DND-41 (cell line): ENCODE data around the gene ANKRD29.
A peak's percentile ranks its signal among the peaks of the same experiment; 100 is the strongest.

Source experiments
- ATAC-seq: fragments of 200-7000 bp; cut with Tn5 transposase; 3 replicates; pipeline ENCODE4 v1.9.1; 2021; ENCODE audit warnings: low read depth; ENCODE audit not compliant: insufficient read depth
- DNase-seq: peaks from one replicate; pipeline ENCODE4 v3.0.0-alpha.2; 2020
- H2AFZ ChIP-seq: 2 replicates; pipeline ENCODE4 v1.6.0; 2012; ENCODE audit warnings: low read depth, low read length
- H3K27ac ChIP-seq: 2 replicates; pipeline ENCODE4 v1.5.1; 2012; ENCODE audit warnings: low read length, inconsistent platforms
- H3K27me3 ChIP-seq: fragments of 200-600 bp; sonication (generic); 2 replicates; pipeline ENCODE4 v1.6.0; 2012; ENCODE audit warnings: low read length, mild to moderate bottlenecking, inconsistent platforms; ENCODE audit not compliant: insufficient read depth, poor library complexity
- H3K36me3 ChIP-seq: 2 replicates; pipeline ENCODE4 v1.5.1; 2012; ENCODE audit warnings: low read length, inconsistent platforms; ENCODE audit not compliant: insufficient read depth
- H3K4me1 ChIP-seq: 2 replicates; pipeline ENCODE4 v1.5.1; 2012; ENCODE audit warnings: mild to moderate bottlenecking, low read length; ENCODE audit not compliant: insufficient read depth
- H3K4me2 ChIP-seq: 2 replicates; pipeline ENCODE4 v1.6.0; 2012; ENCODE audit warnings: mild to moderate bottlenecking, moderate library complexity, low read length, inconsistent platforms; ENCODE audit not compliant: insufficient read depth
- H3K4me3 ChIP-seq, 2 experiments: fragments of 200-600 bp in 1 of 2; shearing (Covaris generic) in 1 of 2; 2 replicates each; pipeline ENCODE4 v1.5.1; 2012 to 2016; ENCODE audit warnings: inconsistent platforms in 2 of 2, low read length in 2 of 2, mild to moderate bottlenecking in 2 of 2, low read depth in 1 of 2, moderate library complexity in 1 of 2
- H3K79me2 ChIP-seq: 2 replicates; pipeline ENCODE4 v1.6.0; 2012; ENCODE audit warnings: low read length, inconsistent platforms; ENCODE audit not compliant: insufficient read depth
- H3K9ac ChIP-seq: 2 replicates; pipeline ENCODE4 v1.6.0; 2012; ENCODE audit warnings: low read depth, mild to moderate bottlenecking, inconsistent platforms, low read length, moderate library complexity
- H3K9me3 ChIP-seq: 2 replicates; pipeline ENCODE4 v1.5.1; 2012; ENCODE audit warnings: low read length, moderate library complexity, mild to moderate bottlenecking, inconsistent platforms; ENCODE audit not compliant: insufficient read depth, severe bottlenecking
- H4K20me1 ChIP-seq: 2 replicates; pipeline ENCODE4 v1.6.0; 2012; ENCODE audit warnings: low read length; ENCODE audit not compliant: insufficient read depth
- EZH2 ChIP-seq: IDR thresholded peaks from 3 replicates; pipeline ENCODE4 v1.6.1; 2012; ENCODE audit warnings: borderline replicate concordance, low read depth, mild to moderate bottlenecking, moderate library complexity, low read length, inconsistent platforms; ENCODE audit not compliant: severe bottlenecking
- TF ChIP-seq, protein P1 (sequence below): IDR thresholded peaks from 2 replicates; pipeline ENCODE4 v1.5.1; 2012; ENCODE audit warnings: borderline replicate concordance, low read length, moderate library complexity, mild to moderate bottlenecking; ENCODE audit not compliant: poor library complexity, severe bottlenecking; ENCODE audit errors: extremely low read depth

ANKRD29 gene

GRCh38 chr18:23583071-23583865, 79.4 kb downstream of the ANKRD29 start:
- H3K4me2 ChIP-seq: peak overlapping the region; percentile 90; the same call in 1 of the 2 replicates
- no peak overlapping the region for H3K9ac ChIP-seq
- ATAC-seq: no peak

GRCh38 chr18:23580677-23581367, 81.9 kb downstream of the ANKRD29 start:
- Histone ChIP-seq H4K20me1 (peaks cover 9% of the 10 kb centered on the region; the same call in 1 of the 2 replicates), H3K79me2 (peaks cover 73% of the 10 kb centered on the region), H3K9me3 (no peaks in the 10 kb centered on the region), H3K36me3 (peaks cover 17% of the 10 kb centered on the region), H3K27me3 (no peaks in the 10 kb centered on the region), H2AFZ (no peak overlapping the region), H3K4me3 (no peak overlapping the region), H3K4me1 (peaks cover 40% of the 10 kb centered on the region), H3K27ac (no peak overlapping the region), H3K4me2 (no peak overlapping the region), H3K9ac (no peak overlapping the region)
- DNase-seq (no peak), ATAC-seq (no peak)
- TF ChIP-seq, protein P1, sequence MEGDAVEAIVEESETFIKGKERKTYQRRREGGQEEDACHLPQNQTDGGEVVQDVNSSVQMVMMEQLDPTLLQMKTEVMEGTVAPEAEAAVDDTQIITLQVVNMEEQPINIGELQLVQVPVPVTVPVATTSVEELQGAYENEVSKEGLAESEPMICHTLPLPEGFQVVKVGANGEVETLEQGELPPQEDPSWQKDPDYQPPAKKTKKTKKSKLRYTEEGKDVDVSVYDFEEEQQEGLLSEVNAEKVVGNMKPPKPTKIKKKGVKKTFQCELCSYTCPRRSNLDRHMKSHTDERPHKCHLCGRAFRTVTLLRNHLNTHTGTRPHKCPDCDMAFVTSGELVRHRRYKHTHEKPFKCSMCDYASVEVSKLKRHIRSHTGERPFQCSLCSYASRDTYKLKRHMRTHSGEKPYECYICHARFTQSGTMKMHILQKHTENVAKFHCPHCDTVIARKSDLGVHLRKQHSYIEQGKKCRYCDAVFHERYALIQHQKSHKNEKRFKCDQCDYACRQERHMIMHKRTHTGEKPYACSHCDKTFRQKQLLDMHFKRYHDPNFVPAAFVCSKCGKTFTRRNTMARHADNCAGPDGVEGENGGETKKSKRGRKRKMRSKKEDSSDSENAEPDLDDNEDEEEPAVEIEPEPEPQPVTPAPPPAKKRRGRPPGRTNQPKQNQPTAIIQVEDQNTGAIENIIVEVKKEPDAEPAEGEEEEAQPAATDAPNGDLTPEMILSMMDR: no peak
- TF ChIP-seq EZH2: no peak

More at GRCh38 chr18:23583071-23583865, 79.4 kb downstream of the ANKRD29 start:
- DNase-seq: no peak
- TF ChIP-seq EZH2: no peak
- TF ChIP-seq, protein P1: no peak
- H4K20me1 ChIP-seq: peaks cover 12% of the 10 kb centered on the region; the same call in 1 of the 2 replicates
- H3K4me3 ChIP-seq: no peak overlapping the region
- no peak overlapping the region for H3K27ac ChIP-seq
- H3K9me3 ChIP-seq: no peaks in the 10 kb centered on the region
- H3K79me2 ChIP-seq: peaks cover 74% of the 10 kb centered on the region
- H2AFZ ChIP-seq: no peak overlapping the region
- H3K36me3 ChIP-seq: peaks cover 11% of the 10 kb centered on the region
- peaks cover 48% of the 10 kb centered on the region for H3K4me1 ChIP-seq
- H3K27me3 ChIP-seq: no peaks in the 10 kb centered on the region

DNA sequence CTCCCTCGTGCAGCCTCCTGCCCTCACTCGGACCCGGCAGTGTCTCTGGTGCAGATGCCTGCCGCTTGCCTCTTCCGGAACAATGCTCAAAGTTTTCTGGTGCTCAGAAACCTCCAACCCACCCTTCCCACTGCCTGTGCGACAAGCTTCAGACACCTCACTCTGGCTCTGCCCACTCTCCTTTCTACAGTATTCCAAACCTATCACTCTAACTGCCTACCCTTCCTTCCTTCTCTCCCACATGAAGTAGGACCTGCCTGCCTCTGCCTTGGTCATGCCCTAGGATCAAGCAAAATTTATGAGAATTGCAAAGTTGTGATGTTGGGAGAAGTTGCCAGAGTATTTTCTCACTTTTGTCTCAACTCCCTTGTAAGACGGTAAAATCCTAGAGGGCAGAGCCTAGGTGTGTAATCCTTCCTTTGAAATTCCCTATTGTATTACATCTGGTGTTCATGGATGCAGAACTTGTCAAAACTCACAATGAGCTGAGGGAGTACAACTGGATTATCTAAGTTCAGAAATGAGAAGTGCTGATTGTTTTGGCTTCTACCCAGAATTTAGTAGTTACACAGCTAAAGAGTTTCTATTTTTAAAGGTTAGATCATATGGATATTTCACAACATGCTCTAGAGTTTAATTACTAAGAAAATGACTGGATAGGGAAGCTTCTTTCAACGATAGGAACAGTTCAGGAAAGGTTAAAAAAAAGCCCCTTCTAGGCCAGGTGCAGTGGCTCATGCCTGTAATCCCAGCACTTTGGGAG, 83.6 kb downstream of the ANKRD29 start:
- Histone ChIP-seq H3K9me3 (no peaks in the 10 kb centered on the region), H3K4me1 (peaks cover 38% of the 10 kb centered on the region), H3K36me3 (peaks cover 26% of the 10 kb centered on the region), H3K27me3 (no peaks in the 10 kb centered on the region), H2AFZ (no peak overlapping the region), H3K4me3 (no peak overlapping the region), H3K27ac (no peak overlapping the region), H3K4me2 (no peak overlapping the region), H4K20me1 (peaks cover 15% of the 10 kb centered on the region; the same call in 1 of the 2 replicates), H3K79me2 (peaks cover 61% of the 10 kb centered on the region), H3K9ac (no peak overlapping the region)
- ATAC-seq: no peak
- no peak for DNase-seq
- no peak for TF ChIP-seq EZH2
- TF ChIP-seq, protein P1: no peak
